Mesendoderm (in vitro differentiated cells): ENCODE data around the gene FBXL14. TPM values are rescaled to one million over a fixed set of nuclear protein-coding genes. Genes with fewer than 3 reads are reported as not detected.

Experiments used
- DNase-seq: peaks from one replicate; pipeline ENCODE4 v3.0.0; 2013
- H2AK5ac ChIP-seq: 2 replicates; pipeline ENCODE4 v1.6.1; 2013; ENCODE audit warnings: low read length, inconsistent platforms
- H2BK120ac ChIP-seq: 2 replicates; pipeline ENCODE4 v1.6.1; 2013; ENCODE audit warnings: low read depth, mild to moderate bottlenecking, low read length, moderate library complexity, mixed read lengths
- H2BK15ac ChIP-seq: replicated peaks from 2 replicates; pipeline ENCODE4 v1.6.1; 2013; ENCODE audit warnings: low read depth, mild to moderate bottlenecking, moderate library complexity
- H2BK5ac ChIP-seq: 2 replicates; pipeline ENCODE4 v1.6.1; 2013; ENCODE audit warnings: low read length, inconsistent platforms
- H3K18ac ChIP-seq: 2 replicates; pipeline ENCODE4 v1.6.1; 2013; ENCODE audit warnings: mild to moderate bottlenecking, low read length, mixed read lengths
- H3K23ac ChIP-seq: one replicate; pipeline ENCODE4 v1.6.1; 2013; ENCODE audit warnings: low read length
- H3K27ac ChIP-seq: 2 replicates; pipeline ENCODE4 v1.5.1; 2013; ENCODE audit warnings: low read depth, mild to moderate bottlenecking, inconsistent platforms, low read length, moderate library complexity
- H3K27me3 ChIP-seq: 2 replicates; pipeline ENCODE4 v1.6.1; 2013; ENCODE audit warnings: low read length, control low read depth, mild to moderate bottlenecking, inconsistent platforms; ENCODE audit not compliant: insufficient read depth, poor library complexity
- H3K36me3 ChIP-seq: 2 replicates; pipeline ENCODE4 v1.6.1; 2013; ENCODE audit warnings: low read length, inconsistent platforms; ENCODE audit not compliant: control insufficient read depth, insufficient read depth
- H3K4ac ChIP-seq: one replicate; pipeline ENCODE4 v1.6.1; 2013; ENCODE audit warnings: low read depth, mild to moderate bottlenecking, low read length, moderate library complexity
- H3K4me1 ChIP-seq: 2 replicates; pipeline ENCODE4 v1.6.1; 2013; ENCODE audit warnings: low read depth, low read length, inconsistent platforms; ENCODE audit not compliant: control insufficient read depth
- H3K4me2 ChIP-seq: 2 replicates; pipeline ENCODE4 v1.6.1; 2013; ENCODE audit warnings: low read length
- H3K4me3 ChIP-seq: 2 replicates; pipeline ENCODE4 v1.5.1; 2013; ENCODE audit warnings: mild to moderate bottlenecking, low read length
- H3K56ac ChIP-seq: one replicate; pipeline ENCODE4 v1.6.1; 2013; ENCODE audit warnings: low read length
- H3K79me1 ChIP-seq: 2 replicates; pipeline ENCODE4 v1.6.1; 2013; ENCODE audit warnings: low read length, inconsistent platforms
- H3K79me2 ChIP-seq: 2 replicates; pipeline ENCODE4 v1.6.1; 2013; ENCODE audit warnings: mild to moderate bottlenecking, low read length; ENCODE audit not compliant: control insufficient read depth, insufficient read depth
- H3K9ac ChIP-seq: 2 replicates; pipeline ENCODE4 v1.6.1; 2013; ENCODE audit warnings: low read length, inconsistent platforms
- H4K5ac ChIP-seq: one replicate; pipeline ENCODE4 v1.6.1; 2013; ENCODE audit warnings: low read length
- H4K8ac ChIP-seq: one replicate; pipeline ENCODE4 v1.6.1; 2013; ENCODE audit warnings: low read depth, mild to moderate bottlenecking, control low read depth, low read length, moderate library complexity
- WGBS: extraction: QIAGEN DNeasy Blood & Tissue Kit; methylation state at CpG from one replicate; pipeline ENCODE4 v1.1.7; 2013; ENCODE audit warnings: low lambda C conversion rate, missing lambda C conversion rate; ENCODE audit not compliant: insufficient coverage; ENCODE audit errors: extremely low coverage; 5-methylcytosine and 5-hydroxymethylcytosine counted together
- polyA plus RNA-seq, 2 experiments: library from polyadenylated mRNA; stranded (reverse); fragments of 200-250 nt; gene quantifications; one replicate each; pipeline ENCODE4 v1.2.3, GENCODE V29; 2013

FBXL14 gene, protein sequence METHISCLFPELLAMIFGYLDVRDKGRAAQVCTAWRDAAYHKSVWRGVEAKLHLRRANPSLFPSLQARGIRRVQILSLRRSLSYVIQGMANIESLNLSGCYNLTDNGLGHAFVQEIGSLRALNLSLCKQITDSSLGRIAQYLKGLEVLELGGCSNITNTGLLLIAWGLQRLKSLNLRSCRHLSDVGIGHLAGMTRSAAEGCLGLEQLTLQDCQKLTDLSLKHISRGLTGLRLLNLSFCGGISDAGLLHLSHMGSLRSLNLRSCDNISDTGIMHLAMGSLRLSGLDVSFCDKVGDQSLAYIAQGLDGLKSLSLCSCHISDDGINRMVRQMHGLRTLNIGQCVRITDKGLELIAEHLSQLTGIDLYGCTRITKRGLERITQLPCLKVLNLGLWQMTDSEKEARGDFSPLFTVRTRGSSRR
- polyA plus RNA-seq (2013, experiment 1 of 2): 2.8 TPM
- 2.9 TPM for polyA plus RNA-seq (2013, experiment 2 of 2)

DNA sequence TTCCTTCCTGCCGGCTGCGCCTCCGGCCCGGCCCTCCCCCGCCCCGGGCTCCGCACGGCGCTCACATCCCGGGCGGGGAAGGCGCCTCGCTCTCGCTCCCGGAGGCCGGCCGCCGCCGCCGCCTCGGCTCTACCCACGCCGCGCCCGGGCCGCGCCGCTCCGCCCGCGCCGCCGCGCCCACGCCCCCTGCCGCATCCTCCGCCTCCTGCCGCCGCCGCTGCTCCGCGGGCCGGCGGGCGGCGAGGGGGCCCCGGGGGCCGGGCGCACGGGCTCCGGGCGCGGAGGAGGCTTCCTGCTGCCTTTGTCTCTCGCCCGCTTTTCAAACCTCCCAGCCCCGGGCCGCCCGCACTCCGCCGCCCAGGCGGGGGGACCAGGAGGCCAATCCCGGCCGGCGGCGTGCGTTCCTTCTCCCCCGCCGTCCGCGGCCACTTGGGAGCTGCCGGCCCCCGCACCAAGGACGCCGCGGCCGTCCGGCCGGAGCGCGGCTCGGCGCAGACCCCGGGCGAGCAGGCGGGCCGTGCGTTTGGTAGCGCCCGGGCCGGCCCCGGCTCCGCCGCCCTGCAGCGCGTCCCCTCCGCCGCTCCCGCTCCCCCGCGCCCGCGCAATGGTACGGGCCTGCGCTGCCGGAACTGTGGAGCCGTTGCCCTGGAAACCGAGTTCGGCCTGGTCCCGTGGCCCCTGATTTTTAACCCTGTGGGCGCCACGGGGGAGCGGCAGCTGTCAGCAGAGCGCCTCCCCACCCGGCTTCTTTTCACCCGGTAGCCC, at the start of gene FBXL14:
Gene FBXL14, minus strand, starts transcription at position 321 of the 765 bp plus-strand sequence. CDS start 515 bp downstream, outside the sequence.
- peak within 1 kb of the TSS; percentile 97 for H3K27ac ChIP-seq
- peaks cover 4% of the 10 kb centered on the region for H3K79me2 ChIP-seq
- H4K8ac ChIP-seq: peak within 1 kb of the TSS; percentile 90
- no peak within 1 kb of the TSS for H2AK5ac ChIP-seq
- peak; percentile 92 for DNase-seq
- H3K79me1 ChIP-seq: peaks cover 6% of the 10 kb centered on the region
- H3K4ac ChIP-seq: peak within 1 kb of the TSS; percentile 63
- H2BK120ac ChIP-seq: no peak within 1 kb of the TSS
- no CpG with 5 or more reads among the region's 115 CpGs for WGBS
- H2BK5ac ChIP-seq: peak within 1 kb of the TSS; percentile 55
- no peak within 1 kb of the TSS for H4K5ac ChIP-seq
- peaks cover 7% of the 10 kb centered on the region for H3K27me3 ChIP-seq
- H3K36me3 ChIP-seq: no peaks in the 10 kb centered on the region
- peak within 1 kb of the TSS; percentile 83 for H3K9ac ChIP-seq
- H3K23ac ChIP-seq: peak within 1 kb of the TSS; percentile 66
- H3K4me1 ChIP-seq: peaks cover 25% of the 10 kb centered on the region
- H3K18ac ChIP-seq: peak within 1 kb of the TSS; percentile 86
- H2BK15ac ChIP-seq: peak within 1 kb of the TSS; percentile 61
- peak within 1 kb of the TSS; percentile 90 for H3K56ac ChIP-seq
- peak within 1 kb of the TSS; percentile 98 for H3K4me2 ChIP-seq
- peak within 1 kb of the TSS; percentile 62 for H3K4me3 ChIP-seq

DNA sequence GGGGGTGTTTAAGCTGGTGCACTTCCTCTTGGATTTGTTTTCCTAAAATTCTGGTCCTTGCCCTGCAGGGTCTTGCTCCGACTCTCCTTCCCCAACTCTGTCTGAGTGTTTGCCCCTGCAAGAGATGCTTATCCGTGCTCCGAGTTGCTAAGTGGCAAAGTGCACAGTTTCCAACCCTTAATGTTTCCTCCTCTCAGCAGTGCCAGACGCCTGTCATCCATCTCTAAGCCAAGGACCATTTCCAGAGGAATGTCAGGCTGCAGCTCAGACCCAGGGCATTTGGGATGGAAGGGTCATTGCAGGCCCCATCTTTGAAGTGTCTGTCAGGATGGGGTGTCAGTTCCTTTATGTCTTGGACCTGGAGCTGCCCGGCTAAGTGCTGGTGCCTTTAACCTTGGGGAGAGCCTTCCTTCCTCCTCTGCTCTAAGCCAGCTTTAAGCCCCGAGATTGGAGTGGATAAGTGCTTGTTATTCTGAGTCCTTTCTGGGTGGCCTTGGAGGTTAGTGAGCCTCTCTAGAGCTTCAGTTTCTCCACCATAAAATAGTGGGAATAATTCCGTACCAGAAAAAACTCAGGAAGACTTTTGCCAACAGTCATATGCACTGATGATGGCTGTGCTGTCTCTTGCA, 49.6 kb upstream of the FBXL14 start:
- H2BK5ac ChIP-seq: no peak overlapping the region
- H3K27me3 ChIP-seq: no peaks in the 10 kb centered on the region
- no peak overlapping the region for H3K18ac ChIP-seq
- no peak overlapping the region for H3K4me3 ChIP-seq
- WGBS: no CpG with 5 or more reads among the region's 7 CpGs
- no peak overlapping the region for H3K4ac ChIP-seq
- H4K8ac ChIP-seq: no peak overlapping the region
- H3K4me1 ChIP-seq: no peaks in the 10 kb centered on the region
- peaks cover 1% of the 10 kb centered on the region for H3K36me3 ChIP-seq
- no peak overlapping the region for H3K23ac ChIP-seq
- no peaks in the 10 kb centered on the region for H3K79me1 ChIP-seq
- H2BK15ac ChIP-seq: no peak overlapping the region
- no peak overlapping the region for H2BK120ac ChIP-seq
- DNase-seq: no peak
- H3K56ac ChIP-seq: no peak overlapping the region
- H3K27ac ChIP-seq: no peak overlapping the region
- H3K4me2 ChIP-seq: no peak overlapping the region
- no peak overlapping the region for H2AK5ac ChIP-seq
- no peak overlapping the region for H4K5ac ChIP-seq
- no peaks in the 10 kb centered on the region for H3K79me2 ChIP-seq
- H3K9ac ChIP-seq: no peak overlapping the region

DNA sequence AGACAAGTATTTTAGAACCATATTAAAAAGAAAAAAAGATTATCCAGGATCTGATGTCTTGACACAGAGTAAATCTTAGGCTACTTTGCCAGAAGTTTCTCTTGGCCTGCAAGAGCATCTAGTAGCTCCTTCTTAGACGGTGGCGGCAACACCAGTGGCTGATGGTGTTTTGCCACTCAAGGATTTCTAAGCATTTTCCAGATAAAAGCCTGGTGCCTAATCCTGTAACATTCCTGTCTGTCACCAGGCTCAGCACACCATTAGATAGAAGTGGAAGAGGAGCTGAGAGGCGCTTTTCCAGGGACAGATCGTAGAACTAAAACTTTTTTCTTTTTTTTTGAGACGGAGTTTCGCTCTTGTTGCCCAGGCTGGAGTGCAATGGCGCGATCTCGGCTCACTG, 48.7 kb upstream of the FBXL14 start:
- Histone ChIP-seq H3K18ac (no peak overlapping the region), H3K4ac (no peak overlapping the region), H3K23ac (no peak overlapping the region), H4K8ac (no peak overlapping the region), H3K4me3 (no peak overlapping the region), H3K4me2 (no peak overlapping the region), H2AK5ac (no peak overlapping the region), H4K5ac (no peak overlapping the region), H3K9ac (no peak overlapping the region), H3K79me1 (no peaks in the 10 kb centered on the region), H3K27me3 (no peaks in the 10 kb centered on the region), H3K4me1 (no peaks in the 10 kb centered on the region), H3K36me3 (peaks cover 1% of the 10 kb centered on the region), H3K56ac (no peak overlapping the region), H2BK15ac (no peak overlapping the region), H3K27ac (peak overlapping the region; percentile 20), H2BK5ac (no peak overlapping the region), H3K79me2 (no peaks in the 10 kb centered on the region), H2BK120ac (no peak overlapping the region)
- no CpG with 5 or more reads among the region's 9 CpGs for WGBS
- peak; percentile 72 for DNase-seq

DNA sequence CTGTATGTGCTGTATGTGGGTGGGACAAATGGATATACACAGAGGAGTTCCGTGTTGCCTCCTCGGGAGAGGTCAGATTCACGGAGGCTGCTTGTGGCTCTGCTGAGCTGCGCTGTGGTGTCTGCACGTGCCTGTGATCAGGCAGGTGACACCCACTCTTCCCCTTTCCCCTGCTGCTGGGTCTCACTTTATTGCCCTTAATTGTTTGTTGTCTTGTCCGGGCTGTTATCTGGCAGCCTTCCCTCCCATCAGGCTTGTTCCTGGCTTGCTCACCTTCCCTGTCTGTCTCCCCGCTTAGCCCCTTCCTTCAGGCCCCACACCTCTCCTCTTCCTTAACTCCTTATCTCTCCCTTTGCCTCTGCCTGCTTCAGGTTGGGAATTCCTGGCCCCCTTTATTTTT, 48.1 kb upstream of the FBXL14 start:
- Histone ChIP-seq H3K56ac (peak overlapping the region; percentile 75), H4K8ac (no peak overlapping the region)
- no CpG with 5 or more reads among the region's 7 CpGs for WGBS

DNA sequence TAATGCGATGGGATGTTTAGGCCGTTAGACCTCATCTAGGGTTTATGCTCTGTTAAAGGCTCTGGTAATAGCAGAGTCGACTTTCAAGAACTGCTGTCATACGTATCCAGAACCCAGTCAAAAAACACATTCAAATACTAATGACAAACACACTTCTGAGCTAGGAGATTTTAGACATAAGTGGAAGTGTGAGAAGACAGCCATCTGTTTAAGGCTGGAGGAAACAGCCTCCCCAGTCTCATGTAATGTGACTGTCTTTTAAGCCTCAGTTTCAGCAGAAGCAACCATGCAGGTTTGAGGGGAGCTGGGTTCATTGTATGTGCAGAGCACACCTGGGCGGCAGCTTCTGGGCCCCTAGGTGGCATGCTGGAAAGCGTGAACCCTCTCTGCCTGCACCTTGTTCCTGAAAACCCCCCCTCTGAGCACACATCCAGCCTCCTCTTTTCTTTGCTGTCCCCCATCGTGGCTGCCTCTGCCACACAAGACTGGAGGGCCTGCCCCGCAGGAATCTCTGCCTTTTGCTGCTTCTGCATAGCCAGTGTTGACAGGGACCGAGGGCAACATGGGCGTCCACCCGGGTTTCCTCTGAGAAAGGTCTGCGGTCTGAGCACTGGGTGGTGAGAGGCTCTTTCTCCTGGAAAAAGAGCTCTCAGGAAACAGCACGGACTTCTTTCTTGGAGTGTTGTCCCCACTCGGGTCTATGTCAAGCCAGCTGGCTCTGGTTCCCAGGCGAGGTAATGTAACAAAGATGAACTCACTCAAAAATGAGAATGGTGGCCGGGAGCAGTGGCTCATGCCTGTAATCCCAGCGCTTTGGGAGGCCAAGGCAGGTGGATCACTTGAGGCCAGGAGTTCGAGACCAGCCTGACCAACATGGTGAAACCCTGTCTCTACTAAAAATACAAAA, 46.2 kb upstream of the FBXL14 start:
- Histone ChIP-seq H3K56ac (no peak overlapping the region), H3K9ac (no peak overlapping the region), H2BK120ac (no peak overlapping the region), H3K4me3 (no peak overlapping the region), H3K79me1 (no peaks in the 10 kb centered on the region), H3K4me1 (no peaks in the 10 kb centered on the region), H2BK5ac (no peak overlapping the region), H4K5ac (no peak overlapping the region), H3K79me2 (no peaks in the 10 kb centered on the region), H3K4ac (no peak overlapping the region), H3K23ac (no peak overlapping the region), H3K4me2 (no peak overlapping the region), H3K36me3 (no peaks in the 10 kb centered on the region), H3K27me3 (no peaks in the 10 kb centered on the region), H2AK5ac (no peak overlapping the region), H4K8ac (no peak overlapping the region), H2BK15ac (no peak overlapping the region), H3K27ac (no peak overlapping the region), H3K18ac (no peak overlapping the region)
- no peak for DNase-seq
- WGBS: no CpG with 5 or more reads among the region's 18 CpGs

More for the DNA sequence above, 48.1 kb upstream of the FBXL14 start:
- no peak overlapping the region for H4K5ac ChIP-seq
- H3K4ac ChIP-seq: no peak overlapping the region
- no peak overlapping the region for H3K18ac ChIP-seq
- no peaks in the 10 kb centered on the region for H3K79me1 ChIP-seq
- no peak overlapping the region for H3K9ac ChIP-seq
- H2BK120ac ChIP-seq: no peak overlapping the region
- no peak overlapping the region for H2AK5ac ChIP-seq
- H2BK15ac ChIP-seq: no peak overlapping the region
- H2BK5ac ChIP-seq: peak overlapping the region; percentile 33
- peak overlapping the region; percentile 20 for H3K27ac ChIP-seq
- no peaks in the 10 kb centered on the region for H3K4me1 ChIP-seq
- H3K23ac ChIP-seq: no peak overlapping the region
- H3K27me3 ChIP-seq: no peaks in the 10 kb centered on the region
- no peak overlapping the region for H3K4me3 ChIP-seq
- DNase-seq: peak; percentile 81
- no peak overlapping the region for H3K4me2 ChIP-seq
- H3K36me3 ChIP-seq: peaks cover 1% of the 10 kb centered on the region
- no peaks in the 10 kb centered on the region for H3K79me2 ChIP-seq
